ENCODE results near the gene RIPOR2.

DNA sequence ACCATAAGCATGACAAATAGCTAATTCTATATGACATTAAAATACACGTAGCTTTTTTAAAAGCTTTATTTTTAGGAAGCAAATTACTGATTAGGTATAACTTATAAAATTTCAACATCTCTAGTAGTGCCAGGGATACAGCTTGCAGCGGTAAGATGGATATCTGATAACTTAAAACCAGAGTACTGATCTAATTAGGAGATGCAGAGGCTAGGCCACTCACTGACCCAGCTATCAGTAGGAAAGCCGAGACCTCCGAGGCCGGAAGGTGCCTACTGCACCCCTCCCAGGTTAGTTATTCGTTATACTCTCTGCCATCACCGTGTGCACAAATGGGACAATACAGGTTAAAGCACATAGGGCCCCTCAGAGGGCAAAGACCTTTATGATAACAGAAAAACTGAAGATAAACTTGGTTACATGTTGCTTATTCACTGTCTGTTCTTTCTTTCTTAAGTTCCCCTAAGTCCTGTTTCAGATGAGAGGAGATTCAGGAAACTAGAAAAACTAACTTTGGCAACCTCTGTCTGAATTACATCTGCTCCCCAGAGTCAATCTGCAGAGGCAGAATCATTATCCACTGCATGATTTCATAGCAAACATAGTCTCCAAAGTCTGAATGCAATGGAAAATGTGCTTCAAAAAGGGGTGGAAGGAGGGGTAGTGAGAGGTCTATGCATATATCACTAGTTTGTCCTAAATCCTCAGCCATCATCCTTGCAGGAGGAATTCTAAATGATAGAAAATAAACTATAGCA lies 60.8 kb downstream of the RIPOR2 start:
- TF ChIP-seq EZH2 (IDR thresholded peaks at IDR 0.05; ENCODE audit: insufficient read depth, poor library complexity, severe bottlenecking) (no peak), EZH2phosphoT487 (IDR thresholded peaks at IDR 0.05; ENCODE audit: insufficient read depth, low read depth) (no peak)

Data from GM23248 (cell line).